Omental fat pad (tissue), 4 donors: Measurements from ENCODE around the gene POR. TPM values are rescaled to one million over a fixed set of nuclear protein-coding genes. Genes with fewer than 3 reads are reported as not detected.
A peak's percentile ranks its signal among the peaks of the same experiment; 100 is the strongest.
"Not testable (repeated sequence)": the region's sequence is repeated elsewhere in the genome, so short reads cannot be mapped to it uniquely, and the experiment has no call there.

Experiments
- ATAC-seq: fragments of 150-250 bp; one replicate; pipeline ENCODE4 v1.9.1; 2016; ENCODE audit warnings: mild to moderate bottlenecking, moderate library complexity; ENCODE audit not compliant: low FRiP score
- DNase-seq: peaks from one replicate; pipeline ENCODE4 v3.0.0-alpha.2; 2019; ENCODE audit warnings: low spot score
- CTCF ChIP-seq, 3 donors: fragments of 450-650 bp; IDR thresholded peaks; one replicate each; pipeline ENCODE4 v1.5.1; 2016 to 2017; ENCODE audit warnings: antibody characterized with exemption in 3 of 3, mild to moderate bottlenecking in 3 of 3, moderate library complexity in 2 of 3
- total RNA-seq, 4 donors: library from RNA; depleted of rRNA; stranded (reverse); fragments of >200 nt; gene quantifications; one replicate each; pipeline ENCODE4 v1.1.0, GENCODE V29; 2016

The POR gene
- total RNA-seq, 4 donors from 2014 or later: 105 to 243 (median 150) TPM

GRCh38 chr7:76008156-76008687, 93.3 kb downstream of the POR start:
- TF ChIP-seq CTCF (IDR thresholded peaks at IDR 0.05): no peak
- DNase-seq (no peak), ATAC-seq (no peak)

GRCh38 chr7:76009672-76010600, 95.0 kb downstream of the POR start:
- TF ChIP-seq CTCF (IDR thresholded peaks at IDR 0.05): no peak
- ATAC-seq: peak; percentile 15
- no peak for DNase-seq

GRCh38 chr7:76011442-76011861, 96.5 kb downstream of the POR start:
- TF ChIP-seq CTCF (IDR thresholded peaks at IDR 0.05): no peak
- DNase-seq (no peak), ATAC-seq (no peak)

GRCh38 chr7:76016191-76016947, 101.4 kb downstream of the POR start:
- ATAC-seq (no peak), DNase-seq (no peak)
- no peak for TF ChIP-seq CTCF (IDR thresholded peaks at IDR 0.05)

- DNase-seq, ATAC-seq: not testable (repeated sequence)
Observed at GRCh38 chr7:76018520-76018919, 103.6 kb downstream of the POR start.

- peak; percentile 54 for ATAC-seq
- TF ChIP-seq CTCF (IDR thresholded peaks at IDR 0.05): peak in 2 of 3 donors; percentile 10 to 69
- peak; percentile 71 for DNase-seq
Observed at GRCh38 chr7:76020031-76020714, 105.2 kb downstream of the POR start.
